SK-N-SH treated with all-trans-retinoic acid at 6 μM for 48 hours (cell line): ENCODE data around the gene CARS1.

Experiments
- ATAC-seq: fragments of 200-7000 bp; cut with Tn5 transposase; 3 replicates; pipeline ENCODE4 v1.9.1; 2020; ENCODE audit warnings: mild to moderate bottlenecking, moderate library complexity
- ARNTL ChIP-seq: fragments of 450-650 bp; formaldehyde crosslinking; IDR thresholded peaks from 2 replicates; pipeline ENCODE4 v1.5.0; 2020; ENCODE audit warnings: low read depth, mild to moderate bottlenecking, moderate library complexity, borderline replicate concordance
- CSDC2 ChIP-seq: fragments of 250-450 bp; sonication (Bioruptor Pico); IDR thresholded peaks from 2 replicates; pipeline ENCODE4 v1.5.0; 2020; ENCODE audit warnings: mild to moderate bottlenecking, moderate library complexity
- CSRNP3 ChIP-seq: fragments of 250-450 bp; sonication (Bioruptor Pico); IDR thresholded peaks from 2 replicates; pipeline ENCODE4 v1.5.1; 2021; ENCODE audit warnings: mild to moderate bottlenecking, moderate library complexity
- ESRRG ChIP-seq: fragments of 250-450 bp; sonication (Bioruptor Pico); IDR thresholded peaks from 2 replicates; pipeline ENCODE4 v1.6.1; 2021; ENCODE audit warnings: mild to moderate bottlenecking
- GLIS3 ChIP-seq: fragments of 250-450 bp; sonication (Bioruptor Pico); IDR thresholded peaks from 2 replicates; pipeline ENCODE4 v1.5.0; 2020; ENCODE audit warnings: mild to moderate bottlenecking, moderate library complexity
- OSR1 ChIP-seq: fragments of 250-450 bp; sonication (Bioruptor Pico); IDR thresholded peaks from 2 replicates; pipeline ENCODE4 v1.8.0; 2022; ENCODE audit warnings: moderate library complexity, mild to moderate bottlenecking, inconsistent platforms
- POU6F1 ChIP-seq: fragments of 250-450 bp; sonication (Bioruptor Pico); IDR thresholded peaks from 2 replicates; pipeline ENCODE4 v1.8.0; 2021; ENCODE audit warnings: low read depth, mild to moderate bottlenecking, moderate library complexity, borderline replicate concordance
- PPARA ChIP-seq: fragments of 250-450 bp; sonication (Bioruptor Pico); IDR thresholded peaks from 2 replicates; pipeline ENCODE4 v1.5.0; 2020; ENCODE audit warnings: mild to moderate bottlenecking, borderline replicate concordance
- RARB ChIP-seq: fragments of 250-450 bp; sonication (Bioruptor Pico); IDR thresholded peaks from 2 replicates; pipeline ENCODE4 v1.8.0; 2021; ENCODE audit warnings: mild to moderate bottlenecking, moderate library complexity
- SNAI2 ChIP-seq: fragments of 250-450 bp; sonication (Bioruptor Pico); IDR thresholded peaks from 2 replicates; pipeline ENCODE4 v1.5.0; 2020; ENCODE audit warnings: mild to moderate bottlenecking, moderate library complexity
- TCF4 ChIP-seq: fragments of 250-450 bp; sonication (Bioruptor Pico); IDR thresholded peaks from 2 replicates; pipeline ENCODE4 v1.8.0; 2021; ENCODE audit warnings: mild to moderate bottlenecking, moderate library complexity, borderline replicate concordance
- ZC3H10 ChIP-seq: fragments of 250-450 bp; sonication (Bioruptor Pico); IDR thresholded peaks from 2 replicates; pipeline ENCODE4 v1.5.1; 2021; ENCODE audit warnings: mild to moderate bottlenecking, moderate library complexity
- ZFP3 ChIP-seq: fragments of 250-450 bp; sonication (Bioruptor Pico); IDR thresholded peaks from 2 replicates; pipeline ENCODE4 v1.5.0; 2020; ENCODE audit warnings: mild to moderate bottlenecking, moderate library complexity
- ZFP30 ChIP-seq: fragments of 450-650 bp; formaldehyde crosslinking; IDR thresholded peaks from 2 replicates; pipeline ENCODE4 v1.5.0; 2022; ENCODE audit warnings: mild to moderate bottlenecking, moderate library complexity
- ZNF565 ChIP-seq: fragments of 450-650 bp; formaldehyde crosslinking; conservative IDR thresholded peaks from 2 replicates; pipeline ENCODE4 v1.5.0; 2020; ENCODE audit warnings: low read depth, mild to moderate bottlenecking, moderate library complexity
- ZNF70 ChIP-seq: fragments of 450-650 bp; formaldehyde crosslinking; IDR thresholded peaks from 2 replicates; pipeline ENCODE4 v1.5.0; 2020; ENCODE audit warnings: mild to moderate bottlenecking, moderate library complexity
- ZNF8 ChIP-seq: fragments of 450-650 bp; formaldehyde crosslinking; IDR thresholded peaks from 2 replicates; pipeline ENCODE4 v1.5.0; 2020; ENCODE audit warnings: mild to moderate bottlenecking, moderate library complexity
- TF ChIP-seq, protein P1 (sequence below): fragments of 250-450 bp; sonication (Bioruptor Pico); IDR thresholded peaks from 2 replicates; pipeline ENCODE4 v1.5.1; 2020; ENCODE audit warnings: low read depth, mild to moderate bottlenecking, moderate library complexity
- TF ChIP-seq, protein P2 (sequence below): fragments of 250-450 bp; sonication (Bioruptor Pico); IDR thresholded peaks from 2 replicates; pipeline ENCODE4 v1.8.0; 2020; ENCODE audit warnings: mild to moderate bottlenecking, moderate library complexity, borderline replicate concordance
- TF ChIP-seq, protein P3 (sequence below): fragments of 250-450 bp; sonication (Bioruptor Pico); IDR thresholded peaks from 2 replicates; pipeline ENCODE4 v1.5.0; 2020; ENCODE audit warnings: mild to moderate bottlenecking, moderate library complexity

Gene CARS1

GRCh38 chr11:3091846-3092602 lies 34.8 kb upstream of the CARS1 start (continued):
- TF ChIP-seq, protein P1, sequence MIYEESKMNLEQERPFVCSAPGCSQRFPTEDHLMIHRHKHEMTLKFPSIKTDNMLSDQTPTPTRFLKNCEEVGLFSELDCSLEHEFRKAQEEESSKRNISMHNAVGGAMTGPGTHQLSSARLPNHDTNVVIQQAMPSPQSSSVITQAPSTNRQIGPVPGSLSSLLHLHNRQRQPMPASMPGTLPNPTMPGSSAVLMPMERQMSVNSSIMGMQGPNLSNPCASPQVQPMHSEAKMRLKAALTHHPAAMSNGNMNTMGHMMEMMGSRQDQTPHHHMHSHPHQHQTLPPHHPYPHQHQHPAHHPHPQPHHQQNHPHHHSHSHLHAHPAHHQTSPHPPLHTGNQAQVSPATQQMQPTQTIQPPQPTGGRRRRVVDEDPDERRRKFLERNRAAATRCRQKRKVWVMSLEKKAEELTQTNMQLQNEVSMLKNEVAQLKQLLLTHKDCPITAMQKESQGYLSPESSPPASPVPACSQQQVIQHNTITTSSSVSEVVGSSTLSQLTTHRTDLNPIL (CRISPR knock-in tag): no peak
- TF ChIP-seq TCF4 (CRISPR knock-in tag) (no peak), RARB (CRISPR knock-in tag) (no peak)
- TF ChIP-seq, all 23 proteins: peak for 0

DNA sequence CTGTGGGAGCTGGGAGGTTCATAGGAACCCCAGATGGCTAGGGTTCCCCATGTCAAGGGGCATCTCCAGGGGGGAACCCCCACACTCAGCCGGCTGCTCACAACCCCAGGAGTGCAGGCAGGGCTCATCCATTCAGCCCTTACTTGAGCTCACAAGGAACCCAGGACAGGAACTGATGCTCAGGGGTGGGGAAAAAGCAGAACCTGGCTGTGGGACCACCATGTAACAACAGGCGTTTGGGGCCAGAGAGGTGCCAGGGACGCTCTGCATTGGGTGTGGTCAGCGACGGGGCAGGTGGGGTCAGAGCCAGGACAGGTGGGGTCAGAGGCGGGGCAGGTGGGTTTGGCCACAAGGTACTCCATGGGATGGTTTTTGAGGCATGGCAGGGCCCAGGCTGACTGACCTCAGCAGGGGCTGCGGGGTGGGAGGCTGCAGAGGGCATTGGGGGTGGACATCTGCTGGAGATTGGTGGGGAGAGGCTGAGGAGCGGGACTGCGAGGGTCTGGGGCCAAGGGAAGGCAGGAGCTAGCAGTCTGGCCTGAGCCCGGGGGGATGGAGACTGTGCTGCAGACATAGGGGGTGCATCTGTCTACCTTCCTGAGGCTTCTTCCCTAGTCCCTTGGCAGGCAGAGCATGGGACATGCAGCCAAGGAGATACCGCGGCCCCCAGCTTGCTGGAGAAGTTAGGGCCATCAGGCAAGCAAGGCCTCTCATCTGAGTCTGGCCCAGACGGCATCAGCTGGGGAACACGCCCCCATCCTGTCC lies 34.0 kb upstream of the CARS1 start:
- ATAC-seq: no peak

DNA sequence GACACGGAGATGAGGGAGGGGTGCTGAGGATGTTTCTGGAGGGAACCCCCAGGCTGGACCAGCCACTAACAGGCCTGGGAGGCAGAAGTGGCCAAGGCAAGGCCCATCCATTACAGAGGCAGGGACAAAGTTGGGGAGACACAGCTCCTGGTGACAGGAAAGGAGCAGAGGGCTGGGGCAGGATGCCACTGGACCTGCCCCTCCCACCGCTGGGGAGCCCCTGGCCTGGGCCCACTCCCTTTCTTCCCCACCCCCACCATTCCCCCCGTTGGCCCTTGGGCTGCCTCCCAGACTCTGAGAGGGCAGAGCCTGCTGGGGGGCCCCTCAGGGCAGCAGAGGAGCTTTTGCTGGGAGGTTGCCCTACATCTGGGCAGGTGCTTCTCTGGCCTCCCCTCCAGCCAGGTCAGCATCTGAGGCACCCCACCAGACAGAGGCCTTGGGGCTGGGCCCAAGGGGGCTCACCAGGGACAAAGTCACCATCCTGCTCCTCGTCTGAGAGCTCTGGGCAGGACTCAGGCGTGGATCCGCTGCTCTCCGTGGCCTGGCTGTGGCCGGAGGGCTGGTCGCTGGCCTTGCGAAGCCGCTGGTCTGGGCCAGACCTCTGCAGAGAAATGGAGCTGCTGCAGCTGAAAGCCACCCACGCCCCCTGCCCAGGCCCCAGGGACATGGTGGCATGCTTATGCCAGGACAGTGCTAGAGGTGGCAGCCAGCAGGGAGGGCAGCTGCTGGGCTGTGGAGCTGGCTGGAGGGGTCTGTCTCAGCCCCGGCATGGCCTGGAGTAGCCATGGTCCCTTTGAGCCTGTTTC lies 33.1 kb upstream of the CARS1 start:
- TF ChIP-seq SNAI2 (CRISPR knock-in tag) (no peak), PPARA (CRISPR knock-in tag) (no peak), GLIS3 (CRISPR knock-in tag) (no peak), ZFP30 (CRISPR knock-in tag) (no peak), ARNTL (no peak), ZNF70 (CRISPR knock-in tag) (no peak), ESRRG (no peak), ZNF8 (CRISPR knock-in tag) (no peak), CSRNP3 (CRISPR knock-in tag) (no peak), TCF4 (CRISPR knock-in tag) (no peak), ZFP3 (CRISPR knock-in tag) (no peak), ZNF565 (CRISPR knock-in tag) (no peak), RARB (CRISPR knock-in tag) (no peak)
- TF ChIP-seq, protein P1 (CRISPR knock-in tag): no peak
- TF ChIP-seq, protein P2, sequence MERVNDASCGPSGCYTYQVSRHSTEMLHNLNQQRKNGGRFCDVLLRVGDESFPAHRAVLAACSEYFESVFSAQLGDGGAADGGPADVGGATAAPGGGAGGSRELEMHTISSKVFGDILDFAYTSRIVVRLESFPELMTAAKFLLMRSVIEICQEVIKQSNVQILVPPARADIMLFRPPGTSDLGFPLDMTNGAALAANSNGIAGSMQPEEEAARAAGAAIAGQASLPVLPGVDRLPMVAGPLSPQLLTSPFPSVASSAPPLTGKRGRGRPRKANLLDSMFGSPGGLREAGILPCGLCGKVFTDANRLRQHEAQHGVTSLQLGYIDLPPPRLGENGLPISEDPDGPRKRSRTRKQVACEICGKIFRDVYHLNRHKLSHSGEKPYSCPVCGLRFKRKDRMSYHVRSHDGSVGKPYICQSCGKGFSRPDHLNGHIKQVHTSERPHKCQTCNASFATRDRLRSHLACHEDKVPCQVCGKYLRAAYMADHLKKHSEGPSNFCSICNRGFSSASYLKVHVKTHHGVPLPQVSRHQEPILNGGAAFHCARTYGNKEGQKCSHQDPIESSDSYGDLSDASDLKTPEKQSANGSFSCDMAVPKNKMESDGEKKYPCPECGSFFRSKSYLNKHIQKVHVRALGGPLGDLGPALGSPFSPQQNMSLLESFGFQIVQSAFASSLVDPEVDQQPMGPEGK: no peak
- TF ChIP-seq, protein P3, sequence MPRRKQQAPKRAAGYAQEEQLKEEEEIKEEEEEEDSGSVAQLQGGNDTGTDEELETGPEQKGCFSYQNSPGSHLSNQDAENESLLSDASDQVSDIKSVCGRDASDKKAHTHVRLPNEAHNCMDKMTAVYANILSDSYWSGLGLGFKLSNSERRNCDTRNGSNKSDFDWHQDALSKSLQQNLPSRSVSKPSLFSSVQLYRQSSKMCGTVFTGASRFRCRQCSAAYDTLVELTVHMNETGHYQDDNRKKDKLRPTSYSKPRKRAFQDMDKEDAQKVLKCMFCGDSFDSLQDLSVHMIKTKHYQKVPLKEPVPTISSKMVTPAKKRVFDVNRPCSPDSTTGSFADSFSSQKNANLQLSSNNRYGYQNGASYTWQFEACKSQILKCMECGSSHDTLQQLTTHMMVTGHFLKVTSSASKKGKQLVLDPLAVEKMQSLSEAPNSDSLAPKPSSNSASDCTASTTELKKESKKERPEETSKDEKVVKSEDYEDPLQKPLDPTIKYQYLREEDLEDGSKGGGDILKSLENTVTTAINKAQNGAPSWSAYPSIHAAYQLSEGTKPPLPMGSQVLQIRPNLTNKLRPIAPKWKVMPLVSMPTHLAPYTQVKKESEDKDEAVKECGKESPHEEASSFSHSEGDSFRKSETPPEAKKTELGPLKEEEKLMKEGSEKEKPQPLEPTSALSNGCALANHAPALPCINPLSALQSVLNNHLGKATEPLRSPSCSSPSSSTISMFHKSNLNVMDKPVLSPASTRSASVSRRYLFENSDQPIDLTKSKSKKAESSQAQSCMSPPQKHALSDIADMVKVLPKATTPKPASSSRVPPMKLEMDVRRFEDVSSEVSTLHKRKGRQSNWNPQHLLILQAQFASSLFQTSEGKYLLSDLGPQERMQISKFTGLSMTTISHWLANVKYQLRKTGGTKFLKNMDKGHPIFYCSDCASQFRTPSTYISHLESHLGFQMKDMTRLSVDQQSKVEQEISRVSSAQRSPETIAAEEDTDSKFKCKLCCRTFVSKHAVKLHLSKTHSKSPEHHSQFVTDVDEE (CRISPR knock-in tag): no peak
- ATAC-seq: no peak

More for the DNA sequence above, 34.0 kb upstream of the CARS1 start:
- TF ChIP-seq ZFP3 (CRISPR knock-in tag): no peak
- TF ChIP-seq ZNF8 (CRISPR knock-in tag): no peak
- no peak for TF ChIP-seq CSDC2 (CRISPR knock-in tag)
- TF ChIP-seq OSR1 (CRISPR knock-in tag): no peak
- TF ChIP-seq CSRNP3 (CRISPR knock-in tag): no peak
- TF ChIP-seq ZNF70 (CRISPR knock-in tag): no peak
- no peak for TF ChIP-seq POU6F1 (CRISPR knock-in tag)
- no peak for TF ChIP-seq ZC3H10 (CRISPR knock-in tag)
